GM18498 (cell line): ENCODE data around the gene NSD2.

Experiments
- ATAC-seq: cut with Tn5 transposase; IDR thresholded peaks from one replicate; pipeline ENCODE4 v1.9.1; 2021; ENCODE audit warnings: mild to moderate bottlenecking, moderate library complexity; ENCODE audit not compliant: unreplicated experiment

NSD2 gene

GRCh38 chr4:1862961-1863296, 8.3 kb upstream of the NSD2 start:
- ATAC-seq: no peak

DNA sequence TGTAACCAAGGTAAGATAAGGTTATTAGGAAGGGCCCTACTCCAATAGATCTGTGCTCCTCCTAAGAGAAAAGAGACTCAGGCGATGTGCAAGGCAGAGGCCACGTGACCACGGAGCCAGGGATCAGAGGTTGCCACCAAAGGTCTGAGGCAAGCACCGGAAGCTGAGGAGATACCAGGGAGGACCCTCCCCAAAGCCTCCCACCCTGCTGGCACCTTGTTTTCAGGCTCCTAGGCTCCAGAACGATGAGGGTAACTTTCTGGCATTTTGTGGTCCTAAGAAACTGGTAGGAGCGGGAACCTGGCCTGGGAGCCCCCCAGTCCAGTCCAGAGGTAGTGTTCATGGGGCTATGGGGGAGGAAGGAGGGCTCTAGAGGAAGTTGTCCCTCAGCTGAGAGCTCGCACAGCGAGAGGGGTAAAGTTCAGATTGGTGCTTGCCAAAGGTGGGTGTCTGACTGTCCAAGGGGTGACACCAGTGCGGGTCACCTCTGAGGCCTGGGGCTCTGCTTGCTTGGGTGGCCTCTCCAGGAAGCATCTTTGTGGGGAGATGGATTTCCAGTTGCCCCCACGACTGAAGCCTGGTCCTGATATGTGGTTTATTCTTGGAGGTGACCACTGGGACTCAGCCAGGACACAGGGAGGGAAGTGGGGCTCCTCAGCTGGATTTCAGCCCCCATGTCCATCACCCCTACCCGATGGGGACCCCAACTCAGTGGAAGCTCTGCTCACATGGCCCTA, 7.7 kb upstream of the NSD2 start:
- no peak for ATAC-seq

DNA sequence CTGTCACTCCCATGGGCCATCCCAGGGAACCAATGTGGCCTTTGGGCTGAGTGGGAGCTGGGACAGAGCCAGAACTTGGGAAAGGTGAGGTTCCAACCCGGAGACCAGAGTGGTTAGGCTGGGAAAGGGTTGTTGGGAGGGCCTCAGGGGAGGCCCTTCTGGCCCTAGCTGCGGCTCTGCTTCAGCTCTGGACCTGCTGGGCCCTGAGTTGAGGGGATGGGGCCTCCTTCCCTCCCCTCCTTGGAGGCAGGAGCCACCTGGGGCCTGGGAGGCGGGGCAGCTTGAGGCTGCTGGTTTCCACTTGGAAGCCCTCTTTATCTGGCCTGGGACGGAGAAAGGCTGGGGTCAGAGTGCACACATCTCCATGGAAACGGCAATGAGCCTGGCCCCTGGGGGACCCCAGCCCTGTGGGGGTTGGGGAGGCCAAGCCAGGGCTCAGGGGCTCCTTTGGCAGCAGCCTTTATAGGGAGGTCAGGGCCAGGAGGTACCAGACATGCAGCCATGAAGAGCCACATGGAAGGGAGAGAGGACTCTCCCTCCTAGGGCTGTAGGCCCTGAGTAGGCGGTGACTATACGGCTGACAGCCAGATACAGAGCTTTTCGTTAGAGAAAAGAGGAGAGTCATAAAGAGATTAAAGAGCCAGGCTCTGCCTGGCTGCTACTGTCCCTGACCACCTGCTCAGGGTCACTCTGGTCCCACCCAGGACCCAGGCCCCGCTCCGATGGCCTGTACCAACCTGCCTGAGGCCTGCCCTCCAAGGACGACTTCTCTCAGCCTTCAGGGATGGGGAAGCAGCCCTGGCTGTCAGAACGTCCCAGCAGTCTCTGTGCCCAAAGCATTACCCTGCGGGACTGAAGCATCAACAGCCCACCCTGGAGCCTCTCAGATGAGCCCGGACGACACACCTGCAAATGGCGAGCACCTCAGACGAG, 6.9 kb upstream of the NSD2 start:
- ATAC-seq: no peak

GRCh38 chr4:1866189-1866661, 5.0 kb upstream of the NSD2 start:
- ATAC-seq: no peak

- ATAC-seq: no peak
Measured at GRCh38 chr4:1868293-1868692, 2.9 kb upstream of the NSD2 start.

- ATAC-seq: no peak
Measured at GRCh38 chr4:1868912-1869311, 2.3 kb upstream of the NSD2 start.

DNA sequence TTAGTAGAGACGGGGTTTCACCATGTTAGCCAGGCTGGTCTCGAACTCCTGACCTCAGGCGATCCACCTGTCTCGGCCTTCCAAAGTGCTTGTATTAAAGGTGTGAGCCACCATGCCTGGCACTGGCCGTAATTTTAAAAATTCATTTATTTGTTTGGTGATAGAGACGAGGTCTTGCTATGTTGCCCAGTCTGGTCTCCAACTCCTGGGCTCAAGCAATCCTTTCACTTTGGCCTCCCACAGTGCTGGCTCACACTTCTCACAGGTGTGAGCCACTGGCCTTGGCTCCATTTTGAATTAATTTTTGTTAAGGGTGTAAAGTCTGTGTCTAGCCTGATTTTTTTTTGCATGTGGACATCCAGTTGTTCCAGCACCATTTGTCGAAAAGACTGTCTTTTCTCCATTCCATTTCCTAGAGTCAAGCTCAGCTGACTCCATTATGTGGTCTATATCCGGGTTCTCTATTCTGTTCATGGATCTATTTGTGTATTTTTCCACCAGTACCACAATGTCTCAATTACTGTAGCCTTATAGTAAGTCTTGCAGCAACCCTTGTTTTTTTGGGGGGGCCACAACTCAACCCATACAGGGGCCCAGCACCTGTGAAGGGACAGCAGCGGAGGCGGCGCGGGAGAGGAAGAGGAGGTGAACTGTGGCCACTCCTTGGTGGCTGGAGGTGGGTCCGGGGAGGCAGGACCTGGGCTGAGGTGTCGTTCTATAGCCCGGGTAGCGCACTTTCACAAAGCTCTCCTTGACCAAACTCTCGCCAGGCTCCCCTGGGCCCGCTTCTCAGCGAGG, 1.5 kb upstream of the NSD2 start:
- peak; percentile 5 for ATAC-seq

DNA sequence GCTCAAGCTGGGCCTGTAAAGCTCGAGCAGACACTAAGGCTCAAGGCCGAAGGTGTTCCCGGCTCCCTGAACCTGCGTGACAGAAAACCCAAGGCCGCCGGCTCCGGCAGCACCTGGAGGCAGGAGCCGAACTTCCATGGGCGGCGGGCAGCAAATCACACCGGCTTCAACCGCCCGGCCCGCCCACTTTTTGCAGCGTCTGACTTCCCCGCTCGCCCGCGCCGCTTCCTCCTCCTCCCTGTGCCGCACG, 940 bp upstream of the NSD2 start:
- ATAC-seq: peak; percentile 42

DNA sequence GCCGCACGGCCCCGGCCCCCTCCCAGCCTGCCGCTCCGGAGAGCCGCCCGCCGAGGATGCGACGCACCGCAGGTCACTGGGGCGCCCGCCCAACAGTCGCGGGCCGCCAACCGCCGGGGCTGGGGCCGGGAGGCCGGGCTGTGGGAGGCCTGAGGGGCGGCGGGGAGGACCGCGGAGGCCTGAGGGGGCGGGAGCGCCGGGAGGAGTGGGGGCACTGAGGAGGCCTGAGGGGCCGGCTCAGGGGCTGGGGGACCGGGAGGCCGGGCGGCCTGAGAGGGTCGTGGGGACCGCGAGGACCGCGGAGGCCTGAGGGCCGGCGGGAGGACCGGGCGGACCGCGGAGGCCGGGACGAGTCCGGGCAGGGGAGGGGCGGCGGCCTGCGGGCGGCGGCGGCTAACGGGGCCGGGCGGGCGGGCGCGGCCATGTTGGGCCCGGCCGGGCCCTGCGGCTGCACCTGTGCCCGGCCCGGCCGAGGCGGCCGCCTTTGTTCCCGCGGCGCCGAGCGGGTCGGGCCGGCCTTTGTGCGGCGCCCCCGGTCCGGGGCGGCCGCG, 353 bp downstream of the NSD2 start:
- peak; percentile 10 for ATAC-seq

- no peak for ATAC-seq
Measured at GRCh38 chr4:1872870-1873269, 1.7 kb downstream of the NSD2 start.

DNA sequence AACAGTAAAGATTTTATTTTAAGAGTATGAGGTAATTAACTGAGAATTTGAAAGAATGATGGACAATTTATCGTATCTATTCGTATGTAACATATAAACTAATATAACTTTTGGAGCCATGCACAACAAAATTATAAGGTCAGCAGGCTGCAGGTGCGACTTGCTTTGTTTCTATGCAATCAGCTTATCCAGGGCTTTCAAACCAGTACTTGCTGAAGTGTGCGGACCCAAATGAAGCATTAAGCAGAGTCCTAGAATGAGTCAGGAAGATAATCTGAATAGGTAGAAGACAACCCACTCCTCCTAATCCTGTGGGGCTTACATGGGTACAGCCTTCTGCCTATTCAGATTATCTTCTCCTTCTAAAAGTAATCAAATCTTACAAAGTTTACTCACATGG, 2.1 kb downstream of the NSD2 start:
- ATAC-seq: no peak

- no peak for ATAC-seq
Measured at GRCh38 chr4:1873776-1874175, 2.6 kb downstream of the NSD2 start.

GRCh38 chr4:1874201-1874600, 3.0 kb downstream of the NSD2 start:
- ATAC-seq: no peak

- ATAC-seq: no peak
Measured at GRCh38 chr4:1879485-1879884, 8.3 kb downstream of the NSD2 start.

GRCh38 chr4:1880332-1880731, 9.1 kb downstream of the NSD2 start:
- no peak for ATAC-seq

DNA sequence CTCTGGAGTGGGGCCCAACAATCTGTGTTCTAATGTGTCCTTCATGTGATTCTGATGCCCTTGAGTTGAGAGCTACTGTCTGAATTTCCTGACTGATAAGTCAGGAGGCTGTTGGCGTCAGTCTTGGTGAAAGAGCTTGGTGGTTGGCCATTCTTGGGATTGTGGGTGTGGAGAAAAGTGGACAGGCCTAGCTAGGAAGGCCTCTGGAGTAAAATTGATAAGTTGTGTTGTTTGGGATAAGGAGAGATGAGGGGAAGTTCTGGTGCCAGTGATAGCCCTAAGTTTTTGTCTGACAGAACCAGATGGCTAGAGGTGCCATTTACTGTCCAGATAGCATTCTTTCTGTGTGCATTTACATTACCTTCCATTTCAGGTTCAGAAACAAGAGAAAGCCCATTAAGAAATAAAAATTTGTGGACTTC, 11.7 kb downstream of the NSD2 start:
- no peak for ATAC-seq

DNA sequence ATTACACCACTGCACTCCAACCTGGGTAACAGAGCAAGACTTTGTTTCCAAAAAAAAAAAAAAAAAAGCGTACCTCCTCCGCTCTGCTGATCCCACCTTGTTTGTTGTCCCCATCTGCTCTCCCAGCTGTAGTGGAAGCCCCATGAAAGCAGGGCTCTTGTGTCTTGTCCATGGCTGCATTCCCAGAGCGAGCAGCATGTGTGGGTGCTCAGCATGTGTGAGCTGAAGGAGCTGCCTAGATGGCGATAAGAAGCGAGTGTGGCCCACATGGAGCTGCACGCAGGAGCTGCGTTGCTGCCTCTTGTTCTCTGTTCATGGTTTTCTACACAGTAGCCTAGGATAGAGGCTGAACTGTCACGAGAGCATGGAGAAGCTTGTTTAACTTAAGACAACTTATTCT, 12.4 kb downstream of the NSD2 start:
- no peak for ATAC-seq

- ATAC-seq: no peak
Measured at GRCh38 chr4:1885414-1885813, 14.2 kb downstream of the NSD2 start.

DNA sequence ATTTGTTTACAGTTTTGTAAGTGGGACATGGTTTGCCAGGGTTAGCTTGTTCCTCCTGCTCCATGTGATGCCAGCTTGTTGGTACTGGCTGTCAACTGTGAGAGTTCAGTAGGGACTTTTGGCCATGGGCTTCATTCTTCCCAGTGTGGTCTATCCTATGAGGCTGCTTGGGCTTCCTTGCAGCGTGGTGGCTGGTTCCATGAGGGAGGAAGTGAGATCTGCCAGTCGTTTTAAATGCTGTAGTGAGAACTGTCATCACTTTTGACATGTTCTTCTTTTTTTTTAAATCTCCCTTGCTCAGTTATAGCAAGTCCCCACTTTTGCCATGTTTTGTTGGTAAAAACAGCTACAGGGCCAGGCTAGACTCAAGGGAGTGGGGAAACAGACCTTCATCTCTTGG, 15.9 kb downstream of the NSD2 start:
- ATAC-seq: no peak

DNA sequence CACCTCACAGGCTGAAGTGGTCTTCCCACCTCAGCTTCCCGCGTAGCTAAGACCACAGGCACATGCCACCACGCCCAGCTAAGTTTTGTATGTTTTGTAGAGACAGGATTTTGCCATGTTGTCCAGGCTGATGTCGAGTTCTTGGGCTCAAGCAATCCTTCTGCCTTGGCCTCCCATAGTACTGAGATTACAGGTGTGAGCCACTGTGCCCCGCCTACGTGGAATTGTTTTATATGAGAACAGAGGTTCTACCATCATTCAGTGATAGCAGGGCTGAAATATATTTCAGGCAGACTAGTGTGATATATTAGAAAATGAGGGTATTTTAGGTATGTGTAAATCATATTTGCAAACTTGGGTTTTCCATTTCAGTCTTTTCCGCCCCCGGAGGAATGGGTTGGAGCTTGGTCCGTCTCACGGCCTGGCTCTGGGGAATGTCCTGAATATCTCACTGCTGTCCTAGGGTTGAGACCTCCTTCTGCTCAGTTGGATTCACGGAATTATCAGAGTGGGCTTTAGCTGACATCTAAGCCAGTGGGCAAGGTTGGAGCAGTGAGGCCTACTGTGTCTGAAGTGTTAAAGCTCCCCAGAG, 19.9 kb downstream of the NSD2 start:
- ATAC-seq: no peak
